Measurements from ENCODE around the gene HNRNPM.

HNRNPM gene

DNA sequence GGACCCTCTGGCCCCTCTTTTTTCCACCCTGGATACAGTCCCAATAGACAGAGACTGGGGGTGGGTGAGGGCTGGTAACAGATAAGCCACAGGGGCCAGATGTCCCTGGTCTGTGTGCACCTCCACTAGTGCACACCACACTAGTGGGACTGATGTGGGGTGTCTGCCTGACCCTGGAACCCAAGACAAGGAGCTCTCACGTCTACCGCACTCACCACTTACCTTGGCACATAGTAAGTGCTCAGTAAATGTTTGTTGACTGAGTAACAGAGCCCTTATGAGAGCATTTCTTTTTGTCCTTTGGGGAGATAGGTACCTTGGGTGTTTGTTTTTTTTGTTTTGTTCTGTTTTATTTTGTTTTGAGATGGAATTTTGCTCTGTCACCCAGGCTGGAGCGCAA is 92.3 kb downstream of the HNRNPM start:
- no peaks in the 10 kb centered on the region for H3K79me2 ChIP-seq (ENCODE audit: insufficient read depth, low read length)
- TF ChIP-seq, protein P1, sequence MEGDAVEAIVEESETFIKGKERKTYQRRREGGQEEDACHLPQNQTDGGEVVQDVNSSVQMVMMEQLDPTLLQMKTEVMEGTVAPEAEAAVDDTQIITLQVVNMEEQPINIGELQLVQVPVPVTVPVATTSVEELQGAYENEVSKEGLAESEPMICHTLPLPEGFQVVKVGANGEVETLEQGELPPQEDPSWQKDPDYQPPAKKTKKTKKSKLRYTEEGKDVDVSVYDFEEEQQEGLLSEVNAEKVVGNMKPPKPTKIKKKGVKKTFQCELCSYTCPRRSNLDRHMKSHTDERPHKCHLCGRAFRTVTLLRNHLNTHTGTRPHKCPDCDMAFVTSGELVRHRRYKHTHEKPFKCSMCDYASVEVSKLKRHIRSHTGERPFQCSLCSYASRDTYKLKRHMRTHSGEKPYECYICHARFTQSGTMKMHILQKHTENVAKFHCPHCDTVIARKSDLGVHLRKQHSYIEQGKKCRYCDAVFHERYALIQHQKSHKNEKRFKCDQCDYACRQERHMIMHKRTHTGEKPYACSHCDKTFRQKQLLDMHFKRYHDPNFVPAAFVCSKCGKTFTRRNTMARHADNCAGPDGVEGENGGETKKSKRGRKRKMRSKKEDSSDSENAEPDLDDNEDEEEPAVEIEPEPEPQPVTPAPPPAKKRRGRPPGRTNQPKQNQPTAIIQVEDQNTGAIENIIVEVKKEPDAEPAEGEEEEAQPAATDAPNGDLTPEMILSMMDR (conservative IDR thresholded peaks at IDR 0.05; ENCODE audit: low read length) = no peak
- no peak for TF ChIP-seq EZH2phosphoT487 (IDR thresholded peaks at IDR 0.05; ENCODE audit: borderline replicate concordance)
- H2AFZ ChIP-seq (ENCODE audit: low read length) = no peak overlapping the region

More for the DNA sequence above, 92.3 kb downstream of the HNRNPM start:
- H3K27me3 ChIP-seq (ENCODE audit: insufficient read depth, low read length, poor library complexity, severe bottlenecking) = no peaks in the 10 kb centered on the region
- no peak overlapping the region for H3K4me3 ChIP-seq (ENCODE audit: low read length, poor library complexity, severe bottlenecking)
- H4K20me1 ChIP-seq (ENCODE audit: insufficient read depth, low read length, poor library complexity, severe bottlenecking) = no peaks in the 10 kb centered on the region
- H3K4me1 ChIP-seq (ENCODE audit: insufficient read depth, low read length, poor library complexity, severe bottlenecking) = no peaks in the 10 kb centered on the region
- no peak overlapping the region for H3K4me2 ChIP-seq (ENCODE audit: low read depth, low read length, poor library complexity, severe bottlenecking)
- H3K9me2 ChIP-seq (replicated peaks; ENCODE audit: low read depth, low read length) = no peaks in the 10 kb centered on the region
- no peaks in the 10 kb centered on the region for H3K36me3 ChIP-seq (ENCODE audit: insufficient read depth, low read length)
- no peaks in the 10 kb centered on the region for H3K9me3 ChIP-seq (ENCODE audit: insufficient read depth, low read depth, low read length)
- H3F3A ChIP-seq (ENCODE audit: low read depth) = no peaks in the 10 kb centered on the region
- H3K9ac ChIP-seq (ENCODE audit: low read depth, low read length, poor library complexity, severe bottlenecking) = no peak overlapping the region
